Osteoblast (primary cell): ENCODE measurements around the gene TMEM141. TPM values are rescaled to one million over a fixed set of nuclear protein-coding genes. Genes with fewer than 3 reads are reported as not detected.

Source experiments
- DNase-seq: peaks from one replicate; pipeline ENCODE4 v3.0.0; 2011; ENCODE audit warnings: low spot score, mixed read lengths; ENCODE audit not compliant: insufficient read length; ENCODE audit errors: missing footprints
- H2AFZ ChIP-seq: 2 replicates; pipeline ENCODE4 v1.6.0; 2011; ENCODE audit warnings: mild to moderate bottlenecking, low read length
- H3K27ac ChIP-seq: 2 replicates; pipeline ENCODE4 v1.5.1; 2011; ENCODE audit warnings: mild to moderate bottlenecking, low read depth, low read length, moderate library complexity
- H3K27me3 ChIP-seq: 2 replicates; pipeline ENCODE4 v1.6.0; 2012; ENCODE audit warnings: mild to moderate bottlenecking, control low read depth, inconsistent platforms, low read length, moderate library complexity; ENCODE audit not compliant: insufficient read depth
- H3K36me3 ChIP-seq: 2 replicates; pipeline ENCODE4 v1.5.1; 2011; ENCODE audit warnings: mild to moderate bottlenecking, low read length, control low read depth, moderate library complexity; ENCODE audit not compliant: insufficient read depth
- H3K4me1 ChIP-seq: 2 replicates; pipeline ENCODE4 v1.5.1; 2011; ENCODE audit warnings: mild to moderate bottlenecking, low read length, control low read depth, moderate library complexity; ENCODE audit not compliant: insufficient read depth
- H3K4me2 ChIP-seq: 2 replicates; pipeline ENCODE4 v1.6.0; 2011; ENCODE audit warnings: mild to moderate bottlenecking, low read length; ENCODE audit not compliant: insufficient read depth
- H3K4me3 ChIP-seq: fragments of 200-600 bp; sonication (generic); 3 replicates; pipeline ENCODE4 v1.5.1; 2012; ENCODE audit warnings: mild to moderate bottlenecking, low read length, inconsistent platforms; ENCODE audit not compliant: insufficient read depth
- H3K79me2 ChIP-seq: 2 replicates; pipeline ENCODE4 v1.6.0; 2012; ENCODE audit warnings: mild to moderate bottlenecking, low read length, control low read depth, inconsistent platforms; ENCODE audit not compliant: insufficient read depth
- H3K9me3 ChIP-seq: 2 replicates; pipeline ENCODE4 v1.5.1; 2011; ENCODE audit warnings: low read depth, low read length, control low read depth
- H4K20me1 ChIP-seq: 2 replicates; pipeline ENCODE4 v1.6.0; 2012; ENCODE audit warnings: mild to moderate bottlenecking, low read length, control low read depth; ENCODE audit not compliant: insufficient read depth
- total RNA-seq: library from RNA; depleted of rRNA; stranded (reverse); fragments of >200 nt; gene quantifications from 2 replicates; pipeline ENCODE4 v1.2.3, GENCODE V29; 2012
- TF ChIP-seq, protein P1 (sequence below): IDR thresholded peaks from 2 replicates; pipeline ENCODE4 v1.5.1; 2011; ENCODE audit warnings: mild to moderate bottlenecking, low read depth, low read length, moderate library complexity; ENCODE audit errors: extremely low read depth

Gene TMEM141
- total RNA-seq, 1 donor: 39.8 TPM

DNA sequence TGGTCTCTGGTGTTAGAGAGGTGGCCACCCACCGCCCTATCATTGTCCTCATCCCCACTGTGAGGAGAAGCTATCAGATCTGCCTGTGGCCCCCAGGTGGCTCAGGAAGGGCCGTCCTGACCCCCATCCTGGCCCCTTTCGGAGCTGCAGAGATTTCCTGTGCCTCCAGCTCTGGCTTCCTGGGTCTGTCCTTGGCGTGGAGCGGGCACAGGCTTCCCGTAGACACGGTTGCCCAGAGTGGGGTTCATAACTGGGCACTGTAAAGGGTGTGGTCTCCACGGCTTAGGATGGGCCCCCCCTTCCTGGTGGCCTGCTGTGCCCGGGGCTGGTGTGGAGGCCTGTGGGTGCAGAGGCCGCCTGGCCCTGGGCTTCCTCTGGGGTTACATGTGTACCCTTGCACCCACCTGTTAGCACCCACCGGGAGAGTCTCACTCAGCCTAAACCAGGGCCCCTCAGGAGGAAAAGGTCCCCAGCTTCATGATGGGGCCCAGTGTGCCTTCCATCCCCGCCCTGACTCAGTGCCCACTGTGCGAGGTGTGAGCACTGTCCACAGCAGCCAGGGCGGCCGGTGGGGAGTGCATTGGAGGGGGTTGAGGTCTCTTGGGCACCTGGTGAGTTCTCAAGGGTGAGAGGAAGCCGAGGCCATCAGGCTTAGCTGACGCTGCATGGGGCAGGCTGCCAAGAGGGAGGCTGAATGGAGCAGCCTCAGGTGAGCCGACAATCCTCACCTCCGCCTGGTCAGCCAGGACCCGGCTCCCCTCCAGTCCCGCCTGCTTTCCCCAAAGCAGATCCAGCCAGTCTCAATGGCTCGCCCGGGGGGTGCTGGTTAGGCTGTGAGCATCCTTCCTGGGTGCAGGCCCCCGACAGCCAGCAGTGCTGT lies 35.8 kb downstream of the TMEM141 start:
- Histone ChIP-seq H3K4me2 (no peak overlapping the region), H3K4me3 (no peak overlapping the region), H3K27me3 (no peaks in the 10 kb centered on the region), H3K4me1 (no peaks in the 10 kb centered on the region), H2AFZ (no peak overlapping the region), H3K27ac (no peak overlapping the region), H3K36me3 (peaks cover 45% of the 10 kb centered on the region), H3K79me2 (peaks cover 7% of the 10 kb centered on the region), H4K20me1 (peaks cover 13% of the 10 kb centered on the region), H3K9me3 (no peaks in the 10 kb centered on the region)
- TF ChIP-seq, protein P1, sequence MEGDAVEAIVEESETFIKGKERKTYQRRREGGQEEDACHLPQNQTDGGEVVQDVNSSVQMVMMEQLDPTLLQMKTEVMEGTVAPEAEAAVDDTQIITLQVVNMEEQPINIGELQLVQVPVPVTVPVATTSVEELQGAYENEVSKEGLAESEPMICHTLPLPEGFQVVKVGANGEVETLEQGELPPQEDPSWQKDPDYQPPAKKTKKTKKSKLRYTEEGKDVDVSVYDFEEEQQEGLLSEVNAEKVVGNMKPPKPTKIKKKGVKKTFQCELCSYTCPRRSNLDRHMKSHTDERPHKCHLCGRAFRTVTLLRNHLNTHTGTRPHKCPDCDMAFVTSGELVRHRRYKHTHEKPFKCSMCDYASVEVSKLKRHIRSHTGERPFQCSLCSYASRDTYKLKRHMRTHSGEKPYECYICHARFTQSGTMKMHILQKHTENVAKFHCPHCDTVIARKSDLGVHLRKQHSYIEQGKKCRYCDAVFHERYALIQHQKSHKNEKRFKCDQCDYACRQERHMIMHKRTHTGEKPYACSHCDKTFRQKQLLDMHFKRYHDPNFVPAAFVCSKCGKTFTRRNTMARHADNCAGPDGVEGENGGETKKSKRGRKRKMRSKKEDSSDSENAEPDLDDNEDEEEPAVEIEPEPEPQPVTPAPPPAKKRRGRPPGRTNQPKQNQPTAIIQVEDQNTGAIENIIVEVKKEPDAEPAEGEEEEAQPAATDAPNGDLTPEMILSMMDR: no peak
- DNase-seq: no peak

DNA sequence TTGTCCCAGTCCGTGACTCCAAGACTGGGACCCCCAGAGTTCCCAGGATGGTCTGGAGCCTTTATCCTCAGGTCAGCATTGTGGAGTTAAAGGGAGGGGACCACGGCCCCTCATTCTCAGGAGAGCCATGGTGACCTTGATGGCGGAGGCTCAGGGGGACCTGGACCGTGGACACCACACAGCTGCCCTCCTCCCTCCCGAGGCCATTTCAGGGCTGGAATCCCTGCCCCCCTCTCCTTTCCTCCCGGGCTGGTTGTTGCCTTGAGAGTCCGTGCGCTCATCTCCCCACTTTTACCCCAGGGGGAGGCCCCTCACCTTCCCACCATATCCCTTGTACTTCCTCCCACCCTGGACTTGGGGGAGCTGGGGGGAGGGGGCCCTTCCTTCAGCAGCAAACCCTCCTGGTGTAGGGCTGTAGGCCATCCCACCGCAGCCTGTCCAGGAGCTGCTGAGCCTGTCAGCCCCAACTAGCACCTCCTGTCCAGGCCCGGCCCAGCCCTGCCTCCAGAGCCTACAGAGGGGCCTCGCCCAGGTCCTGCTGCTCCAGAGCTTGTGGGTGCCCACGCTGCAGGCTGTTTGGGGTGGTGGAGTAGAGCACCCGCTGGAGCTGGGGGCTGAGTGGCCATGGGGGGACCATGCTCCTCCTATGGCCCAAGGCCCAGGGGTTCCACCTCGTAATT lies 36.8 kb downstream of the TMEM141 start:
- H2AFZ ChIP-seq: no peak overlapping the region
- TF ChIP-seq, protein P1: no peak
- H3K36me3 ChIP-seq: peaks cover 49% of the 10 kb centered on the region
- no peak overlapping the region for H3K4me3 ChIP-seq
- no peak overlapping the region for H3K27ac ChIP-seq
- no peaks in the 10 kb centered on the region for H3K4me1 ChIP-seq
- no peaks in the 10 kb centered on the region for H3K27me3 ChIP-seq
- no peaks in the 10 kb centered on the region for H3K79me2 ChIP-seq
- no peak overlapping the region for H3K4me2 ChIP-seq
- H3K9me3 ChIP-seq: no peaks in the 10 kb centered on the region
- DNase-seq: no peak
- H4K20me1 ChIP-seq: peaks cover 13% of the 10 kb centered on the region

DNA sequence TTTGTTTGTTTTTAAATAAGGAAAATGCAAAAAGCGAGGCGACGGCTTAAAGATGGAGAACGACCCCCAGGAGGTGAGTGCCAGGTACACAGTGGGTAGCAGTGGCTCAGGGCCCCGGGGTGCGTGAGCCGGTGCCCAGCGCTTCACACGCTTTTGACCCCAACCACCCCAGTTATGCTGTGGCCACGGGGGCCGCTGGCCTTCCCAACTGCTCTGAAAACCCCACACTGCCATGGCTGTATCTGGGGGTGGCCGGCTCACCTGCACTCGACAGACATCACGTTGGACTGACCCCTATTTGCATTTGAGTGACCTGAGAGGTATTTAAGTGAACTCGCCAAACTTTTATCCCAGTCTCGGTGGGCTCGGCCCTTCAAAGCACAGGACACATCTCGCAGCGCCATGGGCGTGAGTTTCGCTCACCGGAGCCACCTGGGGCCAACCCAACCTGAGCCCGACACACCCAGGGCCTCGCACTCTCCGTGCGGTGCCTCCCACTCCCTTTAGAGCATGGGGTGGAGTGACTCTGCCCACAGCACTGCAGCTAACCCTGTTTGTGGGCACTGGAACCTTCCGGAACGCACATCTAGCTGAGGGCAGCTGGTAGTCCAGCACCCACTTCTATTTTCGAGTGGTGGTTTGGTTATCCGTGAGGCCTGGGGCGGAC lies 37.5 kb downstream of the TMEM141 start:
- peaks cover 9% of the 10 kb centered on the region for H4K20me1 ChIP-seq
- no peaks in the 10 kb centered on the region for H3K9me3 ChIP-seq
- TF ChIP-seq, protein P1: no peak
- H3K4me1 ChIP-seq: no peaks in the 10 kb centered on the region
- no peaks in the 10 kb centered on the region for H3K79me2 ChIP-seq
- no peak overlapping the region for H3K4me3 ChIP-seq
- DNase-seq: no peak
- no peak overlapping the region for H3K27ac ChIP-seq
- no peak overlapping the region for H3K4me2 ChIP-seq
- H2AFZ ChIP-seq: no peak overlapping the region
- H3K36me3 ChIP-seq: peaks cover 46% of the 10 kb centered on the region
- no peaks in the 10 kb centered on the region for H3K27me3 ChIP-seq
